ENCODE results near the gene TMEM184A.

GRCh38 chr7:1567896-1568510 lies 12.0 kb upstream of the TMEM184A start:
- TF ChIP-seq, protein P1, sequence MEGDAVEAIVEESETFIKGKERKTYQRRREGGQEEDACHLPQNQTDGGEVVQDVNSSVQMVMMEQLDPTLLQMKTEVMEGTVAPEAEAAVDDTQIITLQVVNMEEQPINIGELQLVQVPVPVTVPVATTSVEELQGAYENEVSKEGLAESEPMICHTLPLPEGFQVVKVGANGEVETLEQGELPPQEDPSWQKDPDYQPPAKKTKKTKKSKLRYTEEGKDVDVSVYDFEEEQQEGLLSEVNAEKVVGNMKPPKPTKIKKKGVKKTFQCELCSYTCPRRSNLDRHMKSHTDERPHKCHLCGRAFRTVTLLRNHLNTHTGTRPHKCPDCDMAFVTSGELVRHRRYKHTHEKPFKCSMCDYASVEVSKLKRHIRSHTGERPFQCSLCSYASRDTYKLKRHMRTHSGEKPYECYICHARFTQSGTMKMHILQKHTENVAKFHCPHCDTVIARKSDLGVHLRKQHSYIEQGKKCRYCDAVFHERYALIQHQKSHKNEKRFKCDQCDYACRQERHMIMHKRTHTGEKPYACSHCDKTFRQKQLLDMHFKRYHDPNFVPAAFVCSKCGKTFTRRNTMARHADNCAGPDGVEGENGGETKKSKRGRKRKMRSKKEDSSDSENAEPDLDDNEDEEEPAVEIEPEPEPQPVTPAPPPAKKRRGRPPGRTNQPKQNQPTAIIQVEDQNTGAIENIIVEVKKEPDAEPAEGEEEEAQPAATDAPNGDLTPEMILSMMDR (IDR thresholded peaks at IDR 0.05; ENCODE audit: poor library complexity) = no peak
- no peak for TF ChIP-seq EZH2 (IDR thresholded peaks at IDR 0.05; ENCODE audit: borderline replicate concordance)

Measured in hepatocyte (in vitro differentiated cells).